ENCODE measurements around the gene TPK1.
"Not testable (repeated sequence)": the region's sequence is repeated elsewhere in the genome, so short reads cannot be mapped to it uniquely, and the experiment has no call there.

Gene TPK1

GRCh38 chr7:144632724-144633123, 203.1 kb downstream of the TPK1 start:
- DNase-seq: no peak

GRCh38 chr7:144629598-144629997, 206.3 kb downstream of the TPK1 start:
- no peak for DNase-seq

- no peak for DNase-seq
These were observed 206.8 kb downstream of the TPK1 start for GRCh38 chr7:144629011-144629410.

DNA sequence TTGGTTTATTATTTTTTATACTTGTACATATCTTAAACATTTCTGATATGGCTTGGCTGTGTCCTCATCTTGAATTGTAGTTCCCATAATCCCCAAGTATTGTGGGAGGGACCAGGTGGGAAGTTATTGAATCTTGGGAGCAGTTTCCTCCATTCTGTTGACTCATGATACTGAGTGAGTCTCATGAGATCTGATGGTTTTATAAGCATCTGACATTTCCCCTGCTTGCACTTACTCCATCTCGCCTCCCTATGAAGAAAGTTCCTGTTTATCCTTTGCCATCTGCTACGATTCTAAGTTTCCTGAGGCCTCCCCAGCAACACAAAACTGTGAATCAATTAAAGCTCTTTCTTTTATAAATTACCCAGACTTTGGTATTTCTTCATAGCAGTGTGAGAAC, 207.7 kb downstream of the TPK1 start:
- no peak for DNase-seq

GRCh38 chr7:144622745-144623144, 213.1 kb downstream of the TPK1 start:
- DNase-seq: no peak

DNA sequence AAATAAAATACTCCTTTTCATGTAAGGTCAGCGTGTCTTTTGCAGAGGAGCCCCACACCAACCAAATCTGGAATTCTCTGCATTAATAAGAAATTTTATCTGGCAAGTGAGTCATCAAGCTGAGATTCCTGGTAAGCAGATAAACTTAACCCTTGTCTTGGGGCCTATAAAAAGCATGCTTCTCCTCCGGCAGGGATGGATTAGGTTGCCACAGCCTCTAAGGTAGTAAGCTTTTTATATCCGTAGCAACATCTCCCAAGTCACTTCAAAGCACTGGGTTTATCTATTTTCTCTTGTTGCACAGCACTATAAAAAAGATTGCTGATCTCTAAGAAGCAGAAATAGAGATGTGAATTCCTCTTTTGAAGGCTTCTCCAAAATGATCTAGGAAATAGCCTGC, 229.6 kb downstream of the TPK1 start:
- DNase-seq: no peak

DNA sequence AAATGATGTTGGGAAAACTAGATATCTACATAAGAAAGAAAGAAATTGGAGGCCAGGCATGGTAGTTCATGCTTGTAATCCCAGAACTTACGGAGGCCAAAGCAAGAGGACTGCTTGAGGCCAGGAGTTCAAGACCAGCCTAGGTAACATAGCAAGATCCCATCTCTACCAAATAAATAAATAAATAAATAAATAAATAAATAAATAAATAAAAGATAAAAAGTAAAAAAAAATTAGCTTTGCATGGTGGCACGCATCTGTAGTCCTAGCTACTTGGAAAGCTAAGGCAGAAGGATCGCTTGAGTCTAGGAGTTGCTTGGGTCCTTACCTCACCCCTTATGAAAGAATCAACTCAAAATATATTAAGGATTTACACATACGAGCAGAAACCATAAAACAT, 238.9 kb downstream of the TPK1 start:
- DNase-seq: no peak

- no peak for DNase-seq
These were observed 241.3 kb downstream of the TPK1 start for GRCh38 chr7:144594580-144594979.

DNA sequence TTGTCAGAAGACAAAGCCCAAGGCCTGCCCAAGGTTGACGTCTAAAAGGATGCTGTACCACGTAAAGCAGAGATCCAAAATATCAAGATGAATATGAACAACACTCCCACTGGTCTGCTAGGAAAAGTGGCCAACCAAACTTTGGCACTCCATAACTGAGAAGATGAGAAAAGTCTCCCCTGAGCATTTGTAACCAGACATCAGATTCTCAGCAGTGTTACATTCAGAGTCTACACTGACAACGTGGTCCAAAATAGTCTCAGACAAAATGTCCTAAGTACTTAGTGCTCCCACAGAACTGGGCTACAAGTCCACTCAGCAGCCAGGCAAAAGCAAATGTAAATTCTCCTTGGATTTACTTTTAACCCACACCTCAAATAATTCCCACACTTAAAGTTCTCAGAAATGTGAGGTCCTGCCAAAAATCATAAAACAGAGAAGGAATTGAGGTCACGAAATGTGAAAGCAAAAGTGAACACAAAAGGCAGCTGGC, 247.2 kb downstream of the TPK1 start:
- no peak for DNase-seq

DNA sequence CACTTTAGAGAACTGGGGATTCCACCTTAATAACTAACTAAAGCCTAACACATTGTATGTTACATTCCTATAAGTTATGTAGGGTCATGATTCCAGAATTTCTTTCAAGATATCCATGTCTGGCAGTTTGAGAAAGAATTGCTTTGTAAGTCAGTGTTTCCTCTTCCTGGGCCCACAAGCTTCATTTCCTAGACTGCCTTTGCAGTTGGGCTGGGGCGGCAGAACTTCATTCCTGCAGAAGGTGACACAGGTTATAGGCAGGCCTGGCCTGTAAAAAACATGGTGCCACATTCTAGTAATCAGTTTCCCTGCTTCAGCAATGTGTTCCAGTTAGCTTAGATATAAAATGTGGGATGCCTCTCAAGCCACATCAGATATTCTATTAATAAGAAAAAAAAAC, 248.2 kb downstream of the TPK1 start:
- no peak for DNase-seq

GRCh38 chr7:144584726-144585125, 251.1 kb downstream of the TPK1 start:
- no peak for DNase-seq

GRCh38 chr7:144579687-144580086, 256.2 kb downstream of the TPK1 start:
- DNase-seq: no peak

GRCh38 chr7:144575456-144575855, 260.4 kb downstream of the TPK1 start:
- no peak for DNase-seq

DNA sequence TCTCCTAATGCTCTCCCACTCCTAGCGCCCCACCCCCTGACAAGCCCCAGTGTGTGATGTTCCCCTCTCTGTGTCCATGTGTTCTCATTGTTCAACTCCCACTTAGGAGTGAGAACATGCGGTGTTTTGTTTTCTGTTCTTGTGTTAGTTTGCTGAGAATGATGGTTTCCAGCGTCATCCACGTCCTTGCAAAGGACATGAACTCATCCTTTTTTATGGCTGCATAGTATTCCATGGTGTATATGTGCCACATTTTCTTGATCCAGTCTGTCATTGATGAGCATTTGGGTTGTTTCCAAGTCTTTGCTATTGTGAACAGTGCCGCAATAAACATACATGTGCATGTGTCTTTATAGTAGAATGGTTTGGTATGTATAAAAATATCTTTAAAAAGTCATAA, 261.1 kb downstream of the TPK1 start:
- not testable (repeated sequence) for DNase-seq

- DNase-seq: no peak
These were observed 267.6 kb downstream of the TPK1 start for GRCh38 chr7:144568233-144568632.

DNA sequence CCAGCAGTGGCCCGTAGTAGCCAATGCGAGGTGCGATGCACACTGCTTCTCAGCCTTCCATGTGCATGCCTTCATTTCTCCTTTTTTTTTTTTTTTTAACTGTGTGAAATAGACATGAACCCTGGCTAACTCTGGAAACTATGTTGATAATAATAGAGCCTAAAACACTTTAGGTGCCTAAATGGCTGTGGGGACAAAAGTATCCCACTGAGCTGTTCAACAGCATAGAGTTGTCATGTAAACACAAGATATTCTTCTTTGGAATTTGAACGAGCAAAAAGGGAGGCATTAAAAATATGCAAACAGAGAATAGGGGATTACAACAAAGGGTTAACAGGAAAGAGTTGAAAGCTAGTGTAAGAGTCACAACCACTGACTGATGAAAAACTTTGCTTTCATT, 270.3 kb downstream of the TPK1 start:
- DNase-seq: no peak

- no peak for DNase-seq
These were observed 286.0 kb downstream of the TPK1 start for GRCh38 chr7:144549861-144550260.

GRCh38 chr7:144548556-144548955, 287.3 kb downstream of the TPK1 start:
- DNase-seq: no peak

- no peak for DNase-seq
These were observed 288.0 kb downstream of the TPK1 start for GRCh38 chr7:144547888-144548287.

GRCh38 chr7:144546782-144547181, 289.1 kb downstream of the TPK1 start:
- DNase-seq: no peak

DNA sequence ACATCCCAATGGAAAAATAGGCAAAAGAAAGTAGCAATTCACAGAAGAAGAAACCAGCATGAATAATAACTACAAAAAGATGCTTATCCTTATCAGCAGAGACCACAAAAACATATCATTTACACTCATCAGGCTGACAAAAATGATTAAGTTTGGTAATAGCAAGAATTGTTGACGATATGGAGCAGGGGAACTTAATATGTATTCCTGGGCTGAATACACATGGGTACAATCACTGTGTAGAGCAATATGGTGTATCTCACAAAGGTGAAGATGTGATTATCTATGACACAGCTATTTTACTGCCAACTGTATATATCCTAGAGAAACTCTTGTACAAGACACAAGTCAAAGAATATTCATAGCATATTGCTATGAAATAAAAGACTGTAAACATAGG, 290.5 kb downstream of the TPK1 start:
- DNase-seq: no peak

DNA sequence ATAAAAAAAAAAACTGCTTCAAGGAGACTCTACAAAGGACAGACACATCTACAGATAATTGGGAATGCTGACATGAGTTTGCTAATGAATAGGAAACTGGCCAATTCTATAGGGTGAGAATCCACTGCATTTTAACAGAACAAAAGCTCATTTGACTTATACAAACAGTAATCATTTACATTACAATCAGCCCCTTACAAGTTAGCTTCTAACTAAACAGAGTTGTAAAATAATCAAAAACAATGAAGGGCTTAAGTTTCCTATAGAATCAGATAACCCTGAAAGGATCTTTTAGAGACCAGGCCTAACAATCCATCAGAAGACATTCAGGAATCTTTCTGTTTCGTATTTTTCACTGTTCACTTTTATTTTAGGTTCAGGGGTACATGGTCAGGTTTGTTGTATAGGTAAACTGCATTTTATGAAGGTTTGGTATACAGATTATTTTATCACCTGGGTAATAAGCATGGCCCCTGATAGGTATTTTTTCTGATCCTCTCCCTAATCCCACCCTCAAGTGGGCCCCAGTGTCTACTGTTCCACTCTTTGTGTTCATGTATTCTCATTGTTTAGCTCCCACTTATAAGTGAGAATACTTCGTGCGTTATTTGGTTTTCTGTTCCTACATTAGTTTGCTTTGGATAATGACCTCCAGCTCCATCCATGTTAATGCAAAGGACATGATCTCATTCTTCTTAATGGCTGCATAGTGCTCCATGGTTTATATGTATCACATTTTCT, 301.0 kb downstream of the TPK1 start:
- DNase-seq: no peak

- DNase-seq: no peak
These were observed 301.7 kb downstream of the TPK1 start for GRCh38 chr7:144534196-144534595.

- DNase-seq: no peak
These were observed 304.7 kb downstream of the TPK1 start for GRCh38 chr7:144531181-144531580.

Data from nucleus accumbens (tissue), 56 donors.